Measurements from ENCODE around the gene SLC17A2.

GRCh38 chr6:25875926-25876602 lies 54.4 kb downstream of the SLC17A2 start:
- TF ChIP-seq ZNF20 (CRISPR knock-in tag; IDR thresholded peaks at IDR 0.05), result no peak
- no peak for TF ChIP-seq ATF6 (CRISPR knock-in tag; conservative IDR thresholded peaks at IDR 0.05)
- TF ChIP-seq HNF4A (CRISPR knock-in tag; IDR thresholded peaks at IDR 0.05), result no peak
- TF ChIP-seq ZNF577 (CRISPR knock-in tag; IDR thresholded peaks at IDR 0.05; ENCODE audit: borderline replicate concordance, low read depth), result no peak
- no peak for TF ChIP-seq RNF2 (conservative IDR thresholded peaks at IDR 0.05; ENCODE audit: low read depth)
- TF ChIP-seq REST (IDR thresholded peaks at IDR 0.05; ENCODE audit: borderline replicate concordance in 1 of 2, low read depth in 1 of 2, low read length in 2 of 2), result no peak
- no peak for TF ChIP-seq RAD51 (IDR thresholded peaks at IDR 0.05; ENCODE audit: borderline replicate concordance)
- TF ChIP-seq CTCF (CRISPR knock-in tag; IDR thresholded peaks at IDR 0.05), result no peak
- TF ChIP-seq EP300 (IDR thresholded peaks at IDR 0.05; ENCODE audit: low read depth in 2 of 2, low read length in 2 of 2), result no peak
- no peak for TF ChIP-seq EP300 (CRISPR knock-in tag; IDR thresholded peaks at IDR 0.05; ENCODE audit: borderline replicate concordance)
- no peak for TF ChIP-seq GATAD2A (CRISPR knock-in tag; IDR thresholded peaks at IDR 0.05)
